Thymus (tissue), 11 donors: ENCODE results near the gene ARMH4. TPM values are rescaled to one million over a fixed set of nuclear protein-coding genes. Genes with fewer than 3 reads are reported as not detected.

Experiments
- DNase-seq, 9 donors: peaks; one replicate each; pipeline ENCODE4 v3.0.0-alpha.2; 2013; ENCODE audit warnings: low spot score in 9 of 9, low read depth in 6 of 9, missing footprints in 1 of 9
- H3K27ac ChIP-seq, 2 donors: one replicate each; pipeline ENCODE4 v1.5.1; 2013; ENCODE audit warnings: control low read depth in 1 of 2, low read depth in 1 of 2, low read length in 1 of 2, mild to moderate bottlenecking in 1 of 2, moderate library complexity in 1 of 2
- H3K27me3 ChIP-seq, 2 donors: one replicate each; pipeline ENCODE4 v1.5.1; 2013; ENCODE audit warnings: low read length in 1 of 2; ENCODE audit not compliant: control insufficient read depth in 2 of 2, insufficient read depth in 1 of 2
- H3K36me3 ChIP-seq, 2 donors: one replicate each; pipeline ENCODE4 v1.5.1; 2013; ENCODE audit warnings: low read length in 1 of 2, mild to moderate bottlenecking in 1 of 2, moderate library complexity in 1 of 2; ENCODE audit not compliant: control insufficient read depth in 2 of 2, insufficient read depth in 2 of 2
- H3K4me1 ChIP-seq, 2 donors: one replicate each; pipeline ENCODE4 v1.5.1; 2013; ENCODE audit warnings: low read length in 2 of 2; ENCODE audit not compliant: control insufficient read depth in 2 of 2, insufficient read depth in 2 of 2
- H3K4me3 ChIP-seq, 2 donors: one replicate each; pipeline ENCODE4 v1.5.1; 2013; ENCODE audit warnings: low read length in 2 of 2, control low read depth in 1 of 2, mild to moderate bottlenecking in 1 of 2
- H3K9me3 ChIP-seq, 2 donors: one replicate each; pipeline ENCODE4 v1.5.1; 2013; ENCODE audit warnings: low read length in 1 of 2, mild to moderate bottlenecking in 1 of 2; ENCODE audit not compliant: control insufficient read depth in 2 of 2, insufficient read depth in 1 of 2
- WGBS: extraction: QIAGEN DNeasy Blood & Tissue Kit; methylation state at CpG from one replicate; pipeline ENCODE4 v1.1.7; 2013; 5-methylcytosine and 5-hydroxymethylcytosine counted together
- polyA plus RNA-seq: library from polyadenylated mRNA; stranded (reverse); fragments of 200-250 nt; gene quantifications from one replicate; pipeline ENCODE4 v1.2.3, GENCODE V29; 2013
- total RNA-seq: library from RNA; stranded (reverse); fragments of 120-200 nt; gene quantifications from one replicate; pipeline ENCODE4 v1.2.4, GENCODE V29; 2013
- donor health status: healthy.

Gene ARMH4
- total and polyA plus RNA-seq, 2 donors = 0.82 to 1.6 TPM

DNA sequence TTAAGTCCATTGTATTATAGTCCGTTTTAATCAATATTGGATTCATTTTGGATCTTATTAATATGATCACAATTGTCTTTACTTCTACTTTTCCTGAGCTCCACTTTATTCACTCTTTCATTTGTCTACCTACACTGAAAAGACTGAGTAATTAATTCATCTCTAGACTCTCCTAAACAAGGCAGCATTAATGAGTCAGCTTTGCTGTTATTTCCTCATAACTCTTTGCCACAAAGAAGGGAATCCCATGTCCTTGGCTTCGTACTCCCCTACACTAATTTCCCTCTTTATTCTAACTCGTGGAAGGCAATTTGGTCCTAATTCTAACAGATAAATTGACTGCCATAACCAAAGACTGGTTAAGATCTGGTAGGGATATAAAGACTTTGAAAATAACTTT, 91.9 kb downstream of the ARMH4 start:
- no peaks in the 10 kb centered on the region for H3K36me3 ChIP-seq
- no peaks in the 10 kb centered on the region for H3K27me3 ChIP-seq
- DNase-seq = no peak
- WGBS = 70% methylated on average over 3 of the region's 3 CpGs
- H3K4me1 ChIP-seq = no peaks in the 10 kb centered on the region
- H3K9me3 ChIP-seq = no peaks in the 10 kb centered on the region
- no peak overlapping the region for H3K27ac ChIP-seq
- no peak overlapping the region for H3K4me3 ChIP-seq

DNA sequence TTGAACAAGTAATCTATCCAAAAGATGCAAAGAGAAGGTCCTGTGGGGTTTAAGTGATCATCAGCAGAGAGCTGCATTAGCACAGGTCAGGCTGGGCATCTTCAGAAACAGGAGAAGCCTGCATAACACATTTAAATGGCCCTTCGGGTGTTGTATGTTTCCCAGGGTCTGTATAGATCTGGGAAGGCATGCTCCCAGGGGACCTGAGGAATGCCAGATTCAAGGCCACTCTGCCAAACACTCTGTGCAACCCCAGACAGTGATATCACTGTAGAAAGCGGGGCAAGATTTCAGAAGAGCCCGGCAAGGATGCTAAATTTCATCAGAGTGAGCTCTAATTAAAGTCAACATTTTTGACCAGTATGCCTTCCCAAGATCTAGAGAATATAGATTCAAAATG, 92.9 kb downstream of the ARMH4 start:
- H3K27me3 ChIP-seq = no peaks in the 10 kb centered on the region
- DNase-seq = no peak
- H3K4me3 ChIP-seq = no peak overlapping the region
- no peak overlapping the region for H3K27ac ChIP-seq
- H3K36me3 ChIP-seq = no peaks in the 10 kb centered on the region
- no peaks in the 10 kb centered on the region for H3K4me1 ChIP-seq
- H3K9me3 ChIP-seq = no peaks in the 10 kb centered on the region
- 93% methylated on average over 3 of the region's 3 CpGs for WGBS

- Histone ChIP-seq H3K36me3 (no peaks in the 10 kb centered on the region), H3K27ac (no peak overlapping the region), H3K9me3 (no peaks in the 10 kb centered on the region)
These were observed 96.5 kb downstream of the ARMH4 start for GRCh38 chr14:58055497-58056010.

DNA sequence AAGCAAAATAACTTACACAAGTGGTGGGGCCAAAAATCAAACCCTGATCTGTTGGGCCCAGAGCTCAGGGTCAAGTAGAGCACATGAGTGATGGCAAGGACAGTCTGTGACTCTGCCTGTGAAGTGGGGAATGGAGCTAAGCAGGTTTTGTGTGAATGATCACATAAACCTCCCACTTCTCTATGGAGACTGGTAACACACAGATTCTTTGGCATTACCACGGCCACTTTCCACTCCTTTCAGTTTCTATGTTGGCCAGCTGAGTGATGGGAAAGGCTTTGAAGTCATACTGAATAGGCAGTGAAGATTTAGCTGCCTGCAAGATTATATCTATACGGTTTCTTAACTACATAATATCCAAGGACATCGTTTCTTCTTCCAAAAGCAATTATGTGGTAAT, 97.9 kb downstream of the ARMH4 start:
- DNase-seq = no peak
- Histone ChIP-seq H3K27ac (no peak overlapping the region), H3K4me1 (no peaks in the 10 kb centered on the region), H3K36me3 (no peaks in the 10 kb centered on the region), H3K27me3 (no peaks in the 10 kb centered on the region), H3K4me3 (no peak overlapping the region), H3K9me3 (no peaks in the 10 kb centered on the region)
- 84% methylated on average over 3 of the region's 3 CpGs for WGBS

More at GRCh38 chr14:58055497-58056010, 96.5 kb downstream of the ARMH4 start:
- DNase-seq = no peak
- Histone ChIP-seq H3K4me1 (no peaks in the 10 kb centered on the region), H3K4me3 (no peak overlapping the region), H3K27me3 (no peaks in the 10 kb centered on the region)

DNA sequence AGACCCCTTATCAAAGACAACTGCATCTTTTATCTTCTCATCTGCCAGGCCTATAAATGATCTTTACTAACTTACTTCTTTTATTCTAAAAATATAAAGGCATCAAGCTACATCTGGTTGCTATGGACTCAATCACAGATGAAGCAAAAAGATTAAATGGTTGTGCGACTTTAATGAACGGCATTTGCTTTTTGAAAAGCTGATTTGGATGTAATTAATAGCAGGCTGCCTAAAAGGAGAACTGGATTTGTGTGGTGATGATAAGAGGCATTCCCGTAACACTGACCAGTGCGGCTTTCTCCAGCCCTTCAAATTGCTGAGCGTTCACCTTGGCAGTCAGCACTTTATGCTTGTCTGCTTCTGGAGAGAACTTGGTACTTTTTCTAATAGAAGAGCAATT, 103.8 kb downstream of the ARMH4 start:
- DNase-seq = no peak
- 60% methylated on average over 5 of the region's 5 CpGs for WGBS
- no peaks in the 10 kb centered on the region for H3K36me3 ChIP-seq
- H3K9me3 ChIP-seq = no peaks in the 10 kb centered on the region
- H3K27ac ChIP-seq = no peak overlapping the region
- no peaks in the 10 kb centered on the region for H3K4me1 ChIP-seq
- no peak overlapping the region for H3K4me3 ChIP-seq
- no peaks in the 10 kb centered on the region for H3K27me3 ChIP-seq

GRCh38 chr14:58027904-58028303, 124.1 kb downstream of the ARMH4 start:
- Histone ChIP-seq H3K27ac (no peak overlapping the region), H3K4me3 (no peak overlapping the region), H3K36me3 (no peaks in the 10 kb centered on the region), H3K4me1 (no peaks in the 10 kb centered on the region), H3K9me3 (no peaks in the 10 kb centered on the region), H3K27me3 (no peaks in the 10 kb centered on the region)
- DNase-seq = no peak

GRCh38 chr14:58026967-58027366, 125.0 kb downstream of the ARMH4 start:
- Histone ChIP-seq H3K27ac (no peak overlapping the region), H3K27me3 (no peaks in the 10 kb centered on the region), H3K4me1 (no peaks in the 10 kb centered on the region), H3K36me3 (no peaks in the 10 kb centered on the region), H3K4me3 (no peak overlapping the region), H3K9me3 (no peaks in the 10 kb centered on the region)
- no peak for DNase-seq
- 95% methylated on average over 1 of the region's 1 CpG for WGBS

DNA sequence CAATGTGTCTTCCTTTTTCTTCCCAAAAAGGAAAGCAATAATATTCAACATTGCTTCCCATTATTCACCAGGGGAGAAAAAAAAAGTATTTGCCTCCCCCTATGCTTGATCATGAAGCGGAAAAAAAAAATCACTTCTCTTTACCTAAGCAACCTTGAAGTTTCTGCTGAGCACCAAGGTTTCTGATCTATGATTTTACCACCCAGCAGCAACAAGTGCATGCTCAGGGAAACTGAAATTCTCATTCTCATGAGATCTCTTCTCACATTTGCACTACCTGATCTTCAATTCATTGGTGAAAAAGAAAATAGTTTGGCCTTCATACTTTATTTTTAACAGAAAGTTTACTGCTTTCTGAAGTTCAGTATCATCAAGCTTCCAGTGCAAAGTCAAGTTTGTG, 125.8 kb downstream of the ARMH4 start:
- Histone ChIP-seq H3K4me1 (no peaks in the 10 kb centered on the region), H3K27me3 (no peaks in the 10 kb centered on the region), H3K36me3 (no peaks in the 10 kb centered on the region), H3K9me3 (no peaks in the 10 kb centered on the region), H3K4me3 (no peak overlapping the region), H3K27ac (no peak overlapping the region)
- DNase-seq = no peak
- WGBS = 90% methylated on average over 1 of the region's 1 CpG

DNA sequence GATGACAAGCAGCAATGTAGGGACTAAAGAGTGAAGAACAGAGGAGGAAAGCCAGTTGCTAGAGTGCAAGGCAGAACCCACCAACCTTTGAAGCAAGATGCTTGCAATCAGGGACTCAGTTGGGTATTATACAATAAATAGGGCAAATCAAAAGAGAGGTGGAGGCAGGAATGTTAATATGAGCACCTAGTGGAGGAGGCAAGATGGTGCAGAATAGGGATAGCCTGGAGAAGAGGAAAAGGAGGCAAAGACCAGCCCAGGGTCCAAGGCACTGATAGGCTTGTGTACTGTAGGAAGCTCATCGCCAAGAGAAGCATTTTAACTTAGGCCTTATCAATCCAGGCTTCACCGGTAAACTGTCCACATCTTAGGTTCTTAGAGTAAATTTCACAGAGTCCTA, 137.2 kb downstream of the ARMH4 start:
- Histone ChIP-seq H3K27ac (no peak overlapping the region), H3K36me3 (no peaks in the 10 kb centered on the region), H3K9me3 (no peaks in the 10 kb centered on the region), H3K4me3 (no peak overlapping the region), H3K4me1 (no peaks in the 10 kb centered on the region), H3K27me3 (no peaks in the 10 kb centered on the region)
- DNase-seq = no peak
- WGBS = 95% methylated on average over 2 of the region's 2 CpGs

DNA sequence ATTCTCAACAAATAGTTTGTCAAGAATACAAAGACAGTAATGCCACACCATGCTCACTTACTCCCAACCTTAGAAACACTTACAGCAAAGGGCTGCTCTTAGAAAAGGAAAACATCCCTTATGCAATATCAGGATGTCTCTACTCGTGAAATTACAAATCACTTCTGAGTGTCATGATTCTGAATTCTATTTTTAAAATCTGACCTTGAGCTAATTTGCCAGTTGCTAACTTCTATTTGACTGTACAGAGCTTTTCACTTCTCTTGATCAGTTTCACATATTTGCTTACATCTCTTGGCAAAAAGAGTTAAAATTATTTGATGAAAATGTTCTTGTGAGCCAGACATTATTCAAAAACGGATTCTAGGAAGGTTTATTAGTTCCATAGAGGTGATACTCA, 149.4 kb downstream of the ARMH4 start:
- H3K4me3 ChIP-seq = no peak overlapping the region
- H3K27ac ChIP-seq = no peak overlapping the region
- no peaks in the 10 kb centered on the region for H3K36me3 ChIP-seq
- WGBS = 55% methylated on average over 2 of the region's 2 CpGs
- H3K4me1 ChIP-seq = no peaks in the 10 kb centered on the region
- H3K9me3 ChIP-seq = no peaks in the 10 kb centered on the region
- no peaks in the 10 kb centered on the region for H3K27me3 ChIP-seq
- no peak for DNase-seq
